HFFc6 (cell line): ENCODE results near the gene NANP. TPM values are rescaled to one million over a fixed set of nuclear protein-coding genes. Genes with fewer than 3 reads are reported as not detected.

ENCODE experiments used
- DNase-seq: peaks from one replicate; pipeline ENCODE4 v3.0.0-alpha.2; 2018
- H3K27ac Mint-ChIP-seq: 2 replicates; pipeline ENCODE4 v1.8.0; 2020; ENCODE audit warnings: mild to moderate bottlenecking, mixed read lengths
- H3K27me3 Mint-ChIP-seq: 2 replicates; pipeline ENCODE4 v1.8.0; 2021; ENCODE audit warnings: mild to moderate bottlenecking, moderate library complexity, mixed read lengths; ENCODE audit not compliant: insufficient read depth
- H3K36me3 Mint-ChIP-seq: 2 replicates; pipeline ENCODE4 v1.8.0; 2021; ENCODE audit warnings: low read depth, mixed read lengths
- H3K4me1 Mint-ChIP-seq: 2 replicates; pipeline ENCODE4 v1.8.0; 2020; ENCODE audit warnings: low read depth, mixed read lengths
- H3K4me3 Mint-ChIP-seq: 2 replicates; pipeline ENCODE4 v1.8.0; 2020; ENCODE audit warnings: mild to moderate bottlenecking, moderate library complexity, mixed read lengths
- H3K9me3 Mint-ChIP-seq: 2 replicates; pipeline ENCODE4 v1.8.0; 2020; ENCODE audit warnings: mild to moderate bottlenecking, mixed read lengths
- CTCF ChIP-seq: fragments of 200-600 bp; sonication (generic); IDR thresholded peaks from 2 replicates; pipeline ENCODE4 v1.5.0; 2021; ENCODE audit warnings: antibody characterized with exemption, mild to moderate bottlenecking
- total RNA-seq, 6 experiments: library from RNA; stranded (reverse); fragmentation: NEBNext Ultra II Directional; extraction: Animal tissue kit (Norgen Biotek cat#: 25700); gene quantifications; 2 replicates in 1 of 6; 3 replicates in 5 of 6; pipeline ENCODE4 v1.2.3, GENCODE V29; 2021

Gene NANP
- total RNA-seq, 6 experiments from 2014 or later: 7.1 to 8.6 (median 7.4) TPM

GRCh38 chr20:25571240-25571639, 52.6 kb downstream of the NANP start:
- Mint-ChIP-seq H3K4me3 (no peak overlapping the region), H3K27ac (no peak overlapping the region), H3K36me3 (no peaks in the 10 kb centered on the region), H3K9me3 (no peaks in the 10 kb centered on the region), H3K4me1 (peaks cover 22% of the 10 kb centered on the region), H3K27me3 (no peaks in the 10 kb centered on the region)
- DNase-seq: no peak
- no peak for TF ChIP-seq CTCF

GRCh38 chr20:25570148-25570530, 53.7 kb downstream of the NANP start:
- H3K36me3 Mint-ChIP-seq: no peaks in the 10 kb centered on the region
- peaks cover 18% of the 10 kb centered on the region for H3K4me1 Mint-ChIP-seq
- no peaks in the 10 kb centered on the region for H3K9me3 Mint-ChIP-seq
- no peaks in the 10 kb centered on the region for H3K27me3 Mint-ChIP-seq
- no peak for TF ChIP-seq CTCF
- no peak overlapping the region for H3K27ac Mint-ChIP-seq
- no peak overlapping the region for H3K4me3 Mint-ChIP-seq
- no peak for DNase-seq

- Mint-ChIP-seq H3K4me1 (no peaks in the 10 kb centered on the region), H3K36me3 (peaks cover 8% of the 10 kb centered on the region; the same call in 1 of the 2 replicates), H3K27me3 (no peaks in the 10 kb centered on the region; the same call in 1 of the 2 replicates), H3K4me3 (no peak overlapping the region), H3K9me3 (no peaks in the 10 kb centered on the region), H3K27ac (no peak overlapping the region)
- no peak for TF ChIP-seq CTCF
- DNase-seq: no peak
Measured at GRCh38 chr20:25567286-25567685, 56.5 kb downstream of the NANP start.

GRCh38 chr20:25566821-25567220, 57.0 kb downstream of the NANP start:
- Mint-ChIP-seq H3K27ac (no peak overlapping the region), H3K4me3 (no peak overlapping the region), H3K9me3 (no peaks in the 10 kb centered on the region), H3K4me1 (no peaks in the 10 kb centered on the region), H3K27me3 (no peaks in the 10 kb centered on the region; the same call in 1 of the 2 replicates), H3K36me3 (peaks cover 8% of the 10 kb centered on the region; the same call in 1 of the 2 replicates)
- DNase-seq: no peak
- TF ChIP-seq CTCF: no peak

GRCh38 chr20:25565578-25566157, 58.1 kb downstream of the NANP start:
- Mint-ChIP-seq H3K36me3 (peaks cover 8% of the 10 kb centered on the region; the same call in 1 of the 2 replicates), H3K27ac (no peak overlapping the region), H3K4me1 (no peaks in the 10 kb centered on the region), H3K9me3 (no peaks in the 10 kb centered on the region), H3K4me3 (no peak overlapping the region), H3K27me3 (no peaks in the 10 kb centered on the region; the same call in 1 of the 2 replicates)
- no peak for DNase-seq
- no peak for TF ChIP-seq CTCF
